Endodermal cell (in vitro differentiated cells): ENCODE measurements around the gene IER2. TPM values are rescaled to one million over a fixed set of nuclear protein-coding genes. Genes with fewer than 3 reads are reported as not detected.
A peak's percentile ranks its signal among the peaks of the same experiment; 100 is the strongest.
"Not testable (repeated sequence)": the region's sequence is repeated elsewhere in the genome, so short reads cannot be mapped to it uniquely, and the experiment has no call there.

ENCODE experiments used
- DNase-seq: peaks from one replicate; pipeline ENCODE4 v3.0.0-alpha.2; 2017
- H3K27ac ChIP-seq: 2 replicates; pipeline ENCODE4 v1.5.1; 2013; ENCODE audit warnings: mild to moderate bottlenecking, low read depth, low read length, moderate library complexity
- H3K27me3 ChIP-seq: 2 replicates; pipeline ENCODE4 v1.6.1; 2013; ENCODE audit warnings: mild to moderate bottlenecking, low read length, moderate library complexity; ENCODE audit not compliant: insufficient read depth, control insufficient read depth, poor library complexity, severe bottlenecking
- H3K36me3 ChIP-seq: 2 replicates; pipeline ENCODE4 v1.7.0; 2013; ENCODE audit warnings: mild to moderate bottlenecking, low read length, moderate library complexity; ENCODE audit not compliant: control insufficient read depth, insufficient read depth
- H3K4me1 ChIP-seq: one replicate; pipeline ENCODE4 v1.7.0; 2013; ENCODE audit warnings: low read length; ENCODE audit not compliant: control insufficient read depth, insufficient read depth
- H3K4me3 ChIP-seq: 2 replicates; pipeline ENCODE4 v1.5.1; 2013; ENCODE audit warnings: mild to moderate bottlenecking, low read length, moderate library complexity
- H3K9ac ChIP-seq: 2 replicates; pipeline ENCODE4 v1.6.1; 2013; ENCODE audit warnings: mild to moderate bottlenecking, low read length, moderate library complexity; ENCODE audit not compliant: poor library complexity, severe bottlenecking; ENCODE audit errors: extremely low read depth
- H3K9me3 ChIP-seq: 2 replicates; pipeline ENCODE4 v1.6.1; 2013; ENCODE audit warnings: mild to moderate bottlenecking, low read length, moderate library complexity; ENCODE audit not compliant: control insufficient read depth
- H3K27ac Mint-ChIP-seq: 2 replicates; pipeline ENCODE4 v1.8.0; 2020; ENCODE audit warnings: mixed read lengths
- H3K27me3 Mint-ChIP-seq: 2 replicates; pipeline ENCODE4 v1.8.0; 2021; ENCODE audit warnings: mild to moderate bottlenecking, mixed read lengths; ENCODE audit not compliant: insufficient read depth
- H3K36me3 Mint-ChIP-seq: 2 replicates; pipeline ENCODE4 v1.8.0; 2020; ENCODE audit warnings: low read depth, mixed read lengths
- H3K4me1 Mint-ChIP-seq: 2 replicates; pipeline ENCODE4 v1.8.0; 2020; ENCODE audit warnings: mixed read lengths
- H3K4me3 Mint-ChIP-seq: 2 replicates; pipeline ENCODE4 v1.8.0; 2020; ENCODE audit warnings: mild to moderate bottlenecking, moderate library complexity, mixed read lengths
- H3K9me3 Mint-ChIP-seq: 2 replicates; pipeline ENCODE4 v1.8.0; 2020; ENCODE audit warnings: mild to moderate bottlenecking, mixed read lengths
- WGBS, 2 experiments: methylation state at CpG; one replicate each; pipeline versions ENCODE4 v1.1.5 to v1.1.7; 2013; ENCODE audit warnings: missing lambda C conversion rate in 2 of 2, mixed read lengths in 1 of 2; ENCODE audit not compliant: insufficient coverage in 1 of 2, insufficient read length in 1 of 2; 5-methylcytosine and 5-hydroxymethylcytosine counted together
- total RNA-seq, 2 donors: library from RNA; stranded (reverse); fragmentation: NEBNext Ultra II Directional in 1 of 2; extraction: Animal tissue kit (Norgen Biotek cat#: 25700) in 1 of 2; gene quantifications; 2 replicates in 1 of 2; 3 replicates in 1 of 2; pipeline ENCODE4 v1.2.1, GENCODE V29; 2021
- TF ChIP-seq, protein P1 (sequence below): fragments of 200-600 bp; sonication (generic); conservative IDR thresholded peaks from 2 replicates; pipeline ENCODE4 v1.5.0; 2021; ENCODE audit warnings: antibody characterized with exemption, mild to moderate bottlenecking

The IER2 gene
- total RNA-seq, 2 donors from 2014 or later = 55.3 to 66.6 TPM

DNA sequence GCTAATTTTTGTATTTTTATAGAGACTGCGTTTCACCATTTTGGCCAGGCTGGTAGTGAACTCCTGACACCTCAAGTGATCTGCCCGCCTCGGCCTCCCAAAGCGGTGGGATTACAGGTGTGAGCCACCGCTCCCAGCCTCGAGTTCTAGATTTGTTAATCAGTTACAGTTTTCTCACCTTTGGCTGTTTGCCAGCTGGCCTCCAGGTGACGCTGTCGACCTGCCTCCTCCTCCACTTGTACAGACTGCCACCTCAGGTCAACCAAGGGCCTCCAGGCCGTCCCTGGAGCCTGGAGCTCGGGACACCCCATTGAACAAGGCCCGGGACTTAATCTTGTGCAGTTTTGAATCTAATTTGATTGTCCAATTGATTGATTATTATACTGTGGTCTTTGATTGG is 45.5 kb downstream of the IER2 start:
- peak overlapping the region; percentile 26 for H3K27ac Mint-ChIP-seq
- H3K4me1 Mint-ChIP-seq = no peaks in the 10 kb centered on the region
- Histone ChIP-seq H3K4me3 (no peak overlapping the region), H3K9ac (no peak overlapping the region), H3K27me3 (no peaks in the 10 kb centered on the region), H3K36me3 (no peaks in the 10 kb centered on the region), H3K27ac (no peak overlapping the region), H3K4me1 (no peaks in the 10 kb centered on the region), H3K9me3 (no peaks in the 10 kb centered on the region)
- no peaks in the 10 kb centered on the region for H3K36me3 Mint-ChIP-seq
- TF ChIP-seq, protein P1, sequence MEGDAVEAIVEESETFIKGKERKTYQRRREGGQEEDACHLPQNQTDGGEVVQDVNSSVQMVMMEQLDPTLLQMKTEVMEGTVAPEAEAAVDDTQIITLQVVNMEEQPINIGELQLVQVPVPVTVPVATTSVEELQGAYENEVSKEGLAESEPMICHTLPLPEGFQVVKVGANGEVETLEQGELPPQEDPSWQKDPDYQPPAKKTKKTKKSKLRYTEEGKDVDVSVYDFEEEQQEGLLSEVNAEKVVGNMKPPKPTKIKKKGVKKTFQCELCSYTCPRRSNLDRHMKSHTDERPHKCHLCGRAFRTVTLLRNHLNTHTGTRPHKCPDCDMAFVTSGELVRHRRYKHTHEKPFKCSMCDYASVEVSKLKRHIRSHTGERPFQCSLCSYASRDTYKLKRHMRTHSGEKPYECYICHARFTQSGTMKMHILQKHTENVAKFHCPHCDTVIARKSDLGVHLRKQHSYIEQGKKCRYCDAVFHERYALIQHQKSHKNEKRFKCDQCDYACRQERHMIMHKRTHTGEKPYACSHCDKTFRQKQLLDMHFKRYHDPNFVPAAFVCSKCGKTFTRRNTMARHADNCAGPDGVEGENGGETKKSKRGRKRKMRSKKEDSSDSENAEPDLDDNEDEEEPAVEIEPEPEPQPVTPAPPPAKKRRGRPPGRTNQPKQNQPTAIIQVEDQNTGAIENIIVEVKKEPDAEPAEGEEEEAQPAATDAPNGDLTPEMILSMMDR = peak; percentile 87
- H3K27me3 Mint-ChIP-seq = no peaks in the 10 kb centered on the region
- H3K9me3 Mint-ChIP-seq = peaks cover 3% of the 10 kb centered on the region
- DNase-seq = peak; percentile 93
- 68 to 74% methylated on average over 9 to 11 of the region's 11 CpGs for WGBS, 2 experiments
- H3K4me3 Mint-ChIP-seq = no peak overlapping the region

DNA sequence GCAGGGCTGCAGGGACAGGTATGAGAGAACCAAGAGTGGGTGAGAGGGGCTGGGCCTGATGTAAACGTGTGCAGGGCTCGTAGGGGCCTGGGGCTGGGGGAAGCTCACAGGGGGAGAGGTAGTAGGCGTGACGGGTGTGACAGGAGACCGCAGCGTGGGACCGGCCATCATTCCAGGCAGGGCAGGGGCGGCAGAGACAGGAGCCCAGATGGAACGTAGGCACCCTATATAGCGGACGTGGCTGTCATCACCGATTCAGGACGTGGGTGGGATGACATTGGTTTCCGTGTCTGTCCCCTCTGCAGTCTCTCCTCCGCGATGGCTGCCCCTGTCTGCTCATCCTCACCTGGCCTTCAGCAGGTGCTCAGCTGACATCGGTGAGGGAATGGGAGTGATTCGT is 48.4 kb downstream of the IER2 start:
- H3K4me3 Mint-ChIP-seq = no peak overlapping the region
- no peak for DNase-seq
- peaks cover 3% of the 10 kb centered on the region for H3K9me3 Mint-ChIP-seq
- H3K27me3 Mint-ChIP-seq = no peaks in the 10 kb centered on the region
- H3K36me3 ChIP-seq = no peaks in the 10 kb centered on the region
- no peak overlapping the region for H3K9ac ChIP-seq
- no peaks in the 10 kb centered on the region for H3K36me3 Mint-ChIP-seq
- no peaks in the 10 kb centered on the region for H3K27me3 ChIP-seq
- WGBS, 2 experiments = 92 to 94% methylated on average over 14 to 18 of the region's 18 CpGs
- H3K9me3 ChIP-seq = no peaks in the 10 kb centered on the region
- TF ChIP-seq, protein P1 = no peak
- H3K27ac ChIP-seq = no peak overlapping the region
- no peaks in the 10 kb centered on the region for H3K4me1 ChIP-seq
- H3K4me1 Mint-ChIP-seq = no peaks in the 10 kb centered on the region
- H3K27ac Mint-ChIP-seq = no peak overlapping the region
- H3K4me3 ChIP-seq = no peak overlapping the region

DNA sequence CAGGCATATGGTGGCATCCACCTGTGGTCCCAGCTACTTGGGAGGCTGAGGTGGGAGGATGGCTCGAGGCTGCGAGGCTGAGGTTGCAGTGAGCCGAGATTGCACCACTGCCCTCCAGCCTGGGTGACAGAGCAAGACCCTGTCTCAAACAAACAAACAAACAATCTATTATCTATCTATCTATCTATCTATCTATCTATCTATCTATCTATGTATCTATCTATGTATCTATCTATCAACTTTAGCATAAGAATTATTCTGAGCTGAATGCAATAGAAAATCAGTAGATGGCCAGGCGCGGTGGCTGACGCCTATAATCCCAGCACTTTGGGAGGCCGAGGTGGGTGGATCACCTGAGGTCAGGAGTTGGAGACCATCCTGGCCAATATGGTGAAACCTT is 51.9 kb downstream of the IER2 start:
- not testable (repeated sequence) for H3K4me3 ChIP-seq, H3K27me3 ChIP-seq, H3K27me3 Mint-ChIP-seq, H3K4me1 Mint-ChIP-seq, H3K36me3 ChIP-seq, H3K9ac ChIP-seq, H3K4me3 Mint-ChIP-seq, H3K36me3 Mint-ChIP-seq, DNase-seq, H3K9me3 Mint-ChIP-seq, H3K9me3 ChIP-seq, H3K27ac Mint-ChIP-seq, H3K27ac ChIP-seq, H3K4me1 ChIP-seq
- WGBS, 2 experiments = 90 to 100% methylated on average over 1 to 7 of the region's 7 CpGs

Other genes with a start within 250 kb of the IER2 start
- 1 to 10 TPM; 2.4 to 3.9 TPM for gene SYCE2, start 231.1 kb upstream of the IER2 start, total RNA-seq
- gene FARSA, start 216.7 kb upstream of the IER2 start, total RNA-seq = 10 to 100 TPM; 65.1 to 70.8 TPM
- 1,000 to 10,000 TPM in 1 of 2 donors, 100 to 1,000 TPM in 1; 873 to 1,303 TPM for gene CALR, start 211.8 kb upstream of the IER2 start, total RNA-seq
- gene RAD23A, start 204.5 kb upstream of the IER2 start, total RNA-seq = 100 to 1,000 TPM in 1 of 2 donors, 10 to 100 TPM in 1; 75.5 to 117 TPM
- 10 to 100 TPM; 31.0 to 34.9 TPM for gene GADD45GIP1, start 193.2 kb upstream of the IER2 start, total RNA-seq
- gene DAND5, start 180.8 kb upstream of the IER2 start, total RNA-seq = under 1 TPM; 0.13 to 0.40 TPM
- gene NFIX, start 154.9 kb upstream of the IER2 start, total RNA-seq = under 1 TPM; 0.22 to 0.40 TPM
- gene LYL1, start 47.6 kb upstream of the IER2 start, total RNA-seq = 1 to 10 TPM; 1.9 to 2.0 TPM
- 10 to 100 TPM; 51.3 to 66.2 TPM for gene TRMT1, start 33.7 kb upstream of the IER2 start, total RNA-seq
- 100 to 1,000 TPM; 164 to 172 TPM for gene NACC1, start 32.1 kb upstream of the IER2 start, total RNA-seq
- gene STX10, start within 50 bp of the IER2 start, total RNA-seq = 10 to 100 TPM; 30.8 to 34.8 TPM